Activated CD4-positive, alpha-beta T cell treated with anti-CD3 and anti-CD28 coated beads, Interleukin-2, amount 50 U/mL, for 16 hours (primary cell): ENCODE data around the gene CCDC30.

Source experiments
- DNase-seq: peaks from one replicate; pipeline ENCODE4 v3.0.0-alpha.2; 2020

Gene CCDC30

DNA sequence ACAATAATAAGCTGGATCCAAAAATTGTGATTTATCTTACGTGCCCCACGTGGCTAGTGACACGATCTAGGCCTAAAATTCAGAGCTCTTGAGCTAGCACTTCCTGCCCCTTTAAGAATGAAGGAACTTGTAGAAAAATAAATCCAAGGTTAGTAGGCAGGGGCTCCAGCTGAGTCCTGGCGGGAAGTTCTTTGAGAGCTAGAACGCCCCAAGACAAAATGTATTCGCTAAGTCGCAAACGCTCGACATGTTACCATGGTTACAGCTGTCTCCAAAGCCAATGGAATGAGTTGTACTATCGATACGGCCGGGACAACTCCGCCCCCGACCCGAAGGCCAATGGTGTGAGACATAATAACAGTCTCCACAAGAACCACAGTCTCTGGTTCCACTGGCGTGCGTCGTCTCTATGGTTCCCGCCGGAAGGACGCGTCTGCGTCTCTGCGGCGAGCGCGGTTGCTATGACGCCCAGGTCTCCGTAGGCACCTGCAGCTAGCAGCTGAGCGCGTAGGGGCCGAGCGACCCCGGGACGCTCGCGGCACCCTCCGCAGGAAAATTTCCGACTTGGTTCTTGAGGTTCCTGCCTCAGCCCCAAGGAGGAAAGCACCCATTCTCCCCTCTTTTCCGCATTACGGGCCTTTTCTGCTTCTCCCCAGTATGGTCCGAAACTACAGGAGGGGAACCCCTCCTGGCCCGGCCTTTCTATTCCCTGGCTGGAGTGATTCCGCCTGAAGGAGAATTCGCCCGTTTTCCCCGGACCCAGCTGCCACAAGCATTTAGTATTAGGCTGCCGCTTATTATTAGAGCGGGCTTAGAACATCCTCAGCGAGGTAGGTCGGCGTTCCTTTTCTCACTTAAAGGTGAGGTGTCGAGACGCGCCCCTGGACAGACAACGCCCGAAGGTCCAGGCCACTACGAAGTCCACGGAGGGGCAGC is at the start of gene CCDC30:
Gene CCDC30 (plus strand): TSS at position 459 of the 936 bp plus-strand sequence. CDS start 17,266 bp downstream, outside the sequence.
- DNase-seq = peak; percentile 98

DNA sequence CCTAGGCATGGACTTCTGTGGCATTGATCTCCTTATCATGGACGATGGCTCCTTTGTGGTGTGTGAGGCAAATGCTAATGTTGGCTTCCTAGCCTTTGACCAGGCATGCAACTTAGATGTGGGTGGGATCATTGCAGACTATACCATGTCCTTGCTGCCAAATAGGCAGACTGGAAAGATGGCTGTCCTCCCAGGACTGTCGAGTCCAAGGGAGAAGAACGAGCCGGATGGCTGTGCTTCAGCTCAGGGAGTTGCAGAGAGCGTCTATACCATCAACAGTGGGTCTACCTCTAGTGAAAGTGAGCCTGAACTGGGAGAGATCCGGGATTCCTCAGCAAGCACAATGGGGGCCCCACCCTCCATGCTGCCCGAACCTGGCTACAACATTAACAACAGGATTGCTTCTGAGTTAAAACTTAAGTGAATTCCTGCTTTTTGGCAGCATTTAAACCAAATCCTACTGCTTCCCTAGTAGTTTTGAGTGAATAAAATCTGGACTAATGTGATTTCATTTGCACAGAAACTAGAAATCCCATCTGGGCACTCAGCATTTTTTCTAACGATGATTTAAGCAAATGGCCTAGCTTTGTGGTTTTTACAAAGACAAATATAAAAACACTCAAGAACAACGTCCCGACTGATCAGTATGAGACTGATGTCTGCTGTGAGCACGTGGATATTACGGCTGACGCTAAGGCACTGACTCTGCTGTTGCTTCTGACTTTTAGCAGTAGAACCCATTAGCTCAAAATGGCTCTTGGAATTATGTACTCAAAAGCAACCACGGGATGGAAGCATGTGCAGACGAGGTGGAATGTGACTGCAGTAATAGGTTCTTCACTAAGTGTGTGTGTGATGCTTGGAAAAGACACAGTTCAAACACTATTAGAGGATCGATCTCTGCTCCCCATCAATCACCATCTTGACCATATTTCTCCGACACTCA is 48.3 kb upstream of the CCDC30 start:
- no peak for DNase-seq

DNA sequence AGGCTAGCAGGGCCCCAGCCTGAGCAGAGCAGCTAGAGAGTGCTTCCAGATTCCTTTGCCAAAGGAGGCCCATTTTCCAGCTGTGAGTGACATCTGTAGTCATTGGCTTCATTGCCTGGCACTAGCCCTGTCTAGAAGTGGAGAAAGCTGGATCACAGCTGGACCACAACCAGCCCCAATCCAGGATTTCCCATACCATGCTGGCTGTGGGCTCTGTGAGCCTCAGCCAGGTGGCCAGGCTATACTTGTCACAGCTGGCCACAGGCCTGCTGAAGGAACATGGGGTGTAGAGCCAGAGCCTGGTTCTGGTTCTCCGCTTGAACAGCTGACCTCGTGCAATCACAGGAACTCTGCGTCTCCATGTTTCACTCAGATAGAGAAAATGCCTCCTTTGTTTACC is 45.9 kb upstream of the CCDC30 start:
- DNase-seq = no peak

DNA sequence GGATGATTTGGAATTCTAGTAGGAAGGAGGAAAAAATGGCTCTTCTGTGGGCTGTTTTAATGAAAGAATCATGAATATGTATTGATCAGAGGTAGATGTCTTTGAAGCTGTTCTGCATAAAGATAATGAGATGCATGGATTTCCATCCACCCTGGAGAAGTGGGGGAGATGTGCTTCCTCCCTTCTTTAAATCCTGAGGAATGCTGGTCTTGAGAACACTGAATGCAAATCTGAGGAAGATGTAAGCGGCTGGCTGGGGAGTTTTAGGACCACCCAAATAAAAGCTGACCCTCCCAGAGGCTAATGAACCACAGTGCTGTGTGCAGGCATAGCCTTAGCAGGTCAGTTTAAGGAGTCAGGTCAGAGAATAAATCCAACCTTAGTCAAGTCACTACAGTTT is 44.6 kb upstream of the CCDC30 start:
- no peak for DNase-seq

DNA sequence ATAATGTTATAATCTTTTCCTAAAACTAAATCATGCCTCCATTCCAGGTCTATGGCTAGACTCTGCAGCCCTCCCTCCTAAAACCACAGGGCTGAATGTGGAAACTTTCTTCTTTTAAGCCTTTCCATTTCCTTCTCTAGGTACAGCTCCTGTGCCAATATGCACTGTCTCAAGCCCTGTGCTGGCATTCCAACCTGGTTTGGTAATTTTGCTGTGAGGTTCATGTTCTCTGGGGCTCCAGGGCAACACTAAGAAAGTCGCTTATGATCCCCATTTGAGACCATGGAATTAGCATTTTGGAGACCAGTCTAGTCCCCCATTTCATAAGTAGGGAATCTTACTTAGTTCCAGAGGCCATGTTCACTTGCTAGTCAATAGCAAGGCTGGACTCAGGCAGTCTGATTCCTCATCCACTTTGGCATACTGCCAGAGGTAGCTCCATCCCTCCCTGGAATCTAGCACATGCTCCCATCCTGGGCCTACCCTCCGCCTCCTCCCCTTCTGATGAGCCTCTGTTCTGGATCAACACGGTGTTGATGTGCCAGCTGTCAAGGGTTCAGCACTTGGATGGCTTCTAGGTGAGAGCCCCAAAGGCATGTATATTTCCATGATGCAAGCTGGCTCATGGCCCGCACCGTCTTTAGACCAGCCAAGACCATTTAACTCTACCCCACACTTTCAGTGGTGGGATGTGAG is 43.8 kb upstream of the CCDC30 start:
- no peak for DNase-seq

DNA sequence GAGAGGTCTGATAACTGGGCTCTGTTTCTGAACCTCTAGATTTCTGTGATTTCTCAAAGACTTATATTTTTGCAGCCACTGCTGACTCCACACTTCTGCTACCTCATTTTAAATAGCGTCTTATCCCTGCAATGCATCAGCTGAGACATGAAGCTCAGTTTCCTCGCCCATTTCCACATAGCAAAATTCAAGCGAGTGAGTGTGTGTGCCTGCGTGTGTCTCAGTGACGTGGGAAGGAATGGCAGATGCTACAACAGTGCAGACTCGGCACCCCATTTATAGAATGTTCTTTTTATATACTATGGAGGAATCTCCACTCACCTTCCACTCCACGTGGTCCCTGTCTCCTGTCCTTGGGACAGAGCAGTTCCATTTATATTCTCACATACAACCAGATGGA is 43.0 kb upstream of the CCDC30 start:
- no peak for DNase-seq

DNA sequence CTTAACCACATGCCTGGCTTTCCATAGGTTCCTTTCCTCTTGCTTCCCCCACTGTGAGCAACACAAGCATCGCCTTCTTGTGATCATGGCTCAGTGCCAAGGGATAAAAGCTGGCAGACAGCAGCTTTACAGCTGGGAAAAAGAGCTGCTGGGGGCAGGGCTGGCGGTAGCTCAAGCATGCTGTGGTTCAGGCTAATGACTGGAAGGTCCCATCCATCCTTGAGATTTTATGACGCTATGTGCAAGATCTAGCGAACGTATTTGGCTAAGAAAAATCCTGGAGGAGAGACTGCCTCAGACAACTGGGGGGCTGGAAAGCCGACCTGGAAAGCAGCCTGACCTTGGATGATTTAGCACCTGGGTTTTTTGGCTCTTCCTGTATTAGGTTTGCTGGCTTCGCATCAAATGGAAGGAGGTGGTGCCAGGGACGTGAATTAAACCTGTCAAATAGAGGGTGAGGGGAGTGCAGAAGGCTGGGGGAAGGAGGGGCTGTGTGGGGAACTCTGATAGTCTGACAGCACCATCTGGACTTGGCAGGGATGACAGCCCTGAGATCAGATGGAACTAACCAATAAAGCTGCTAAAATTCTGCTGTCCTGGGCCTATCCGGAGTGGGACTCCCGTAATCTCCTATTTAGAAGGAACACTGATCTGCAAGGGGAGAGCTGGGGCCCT is 42.0 kb upstream of the CCDC30 start:
- DNase-seq = no peak

DNA sequence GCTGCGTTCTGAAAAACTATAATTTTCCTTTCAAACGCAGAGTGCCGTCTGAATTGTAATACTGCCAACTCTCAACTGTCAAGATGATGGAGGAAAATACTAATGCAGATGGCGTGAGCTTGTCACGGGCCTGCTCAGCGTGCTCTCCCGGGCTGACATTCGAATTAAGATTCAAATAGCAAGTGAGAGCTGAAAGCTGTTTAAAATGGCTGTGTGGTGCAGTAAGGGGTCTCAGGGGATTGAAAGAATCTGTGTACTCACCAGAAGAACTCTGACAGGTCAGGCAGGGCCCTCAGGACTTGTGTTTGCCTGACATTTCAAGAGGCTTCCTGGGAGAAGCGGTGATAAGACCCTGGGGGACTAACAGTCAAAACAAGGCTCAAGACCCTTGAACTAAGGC is 40.3 kb upstream of the CCDC30 start:
- DNase-seq = no peak

DNA sequence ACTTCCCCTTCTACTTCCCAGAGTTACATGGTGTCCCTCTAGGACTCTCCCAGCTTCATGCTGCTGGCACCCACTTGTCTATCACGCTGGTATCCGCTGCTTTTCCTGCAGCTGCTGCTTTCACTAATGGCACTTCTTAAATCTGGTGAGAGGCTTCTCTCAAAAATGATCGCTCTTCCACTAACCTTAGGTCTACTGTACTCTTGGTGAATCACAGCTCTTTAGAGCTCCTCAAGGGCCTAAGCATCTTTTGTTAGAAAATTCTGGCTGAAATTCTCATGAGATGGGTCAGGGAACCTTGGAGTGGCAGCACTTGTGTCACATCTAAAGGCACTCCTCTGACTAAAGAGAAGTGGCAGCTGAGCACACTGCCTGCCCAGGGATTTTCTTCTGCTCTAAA is 39.4 kb upstream of the CCDC30 start:
- no peak for DNase-seq

DNA sequence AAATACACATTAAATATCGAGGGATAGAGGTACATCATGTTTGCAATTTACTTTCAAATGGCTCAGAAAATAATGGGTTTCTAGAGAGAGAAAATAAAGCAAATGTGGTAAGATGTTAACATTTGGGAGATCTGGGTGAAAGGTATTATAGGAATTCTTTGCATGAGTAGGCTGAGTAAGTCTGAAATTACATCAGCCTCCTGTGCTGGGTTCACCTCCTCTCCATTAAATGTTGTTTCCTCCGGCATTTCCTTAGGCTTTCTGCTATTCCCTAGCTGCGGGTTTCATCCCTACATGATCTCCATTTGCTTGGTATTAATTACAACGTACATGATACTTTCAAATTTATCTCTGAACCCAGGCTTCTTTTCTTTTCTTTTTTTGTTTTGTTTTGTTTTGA is 38.9 kb upstream of the CCDC30 start:
- DNase-seq = no peak

DNA sequence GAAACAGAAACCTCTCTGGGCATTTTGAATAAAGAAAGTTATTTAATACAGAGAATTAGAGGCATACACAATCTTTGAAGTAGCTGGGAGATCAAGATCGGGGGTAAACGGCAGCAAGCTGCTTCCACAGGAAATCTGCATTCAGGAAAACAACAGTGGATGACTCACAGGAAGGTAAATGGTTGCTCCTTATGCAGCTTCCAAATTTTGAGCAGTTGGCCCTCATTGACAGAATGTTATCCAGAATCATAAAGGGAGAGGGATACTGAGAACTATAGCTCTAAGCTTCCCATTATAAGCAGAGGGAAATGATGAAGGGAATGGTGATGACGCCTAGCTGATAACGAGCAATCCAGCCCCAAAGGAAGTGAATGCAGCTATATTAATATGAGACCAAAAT is 35.8 kb upstream of the CCDC30 start:
- no peak for DNase-seq

DNA sequence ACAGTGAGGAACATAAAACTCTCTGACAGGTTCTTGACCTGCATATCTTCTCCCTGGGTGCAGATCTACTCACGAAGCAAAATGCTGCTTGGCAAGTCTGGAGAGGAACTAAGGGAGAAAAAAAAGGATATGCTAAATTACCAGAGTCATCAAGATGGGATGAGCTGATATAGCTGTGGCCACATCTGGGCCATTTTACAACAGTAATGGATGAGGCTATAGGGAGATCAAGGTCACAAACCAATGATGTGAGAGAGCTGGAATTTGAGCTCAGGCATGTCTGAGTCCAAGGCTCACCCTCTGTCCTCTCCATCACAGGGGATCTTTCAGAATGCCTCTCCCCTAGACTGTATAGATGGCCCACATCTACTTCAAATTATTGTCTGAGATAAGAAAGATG is 33.5 kb upstream of the CCDC30 start:
- no peak for DNase-seq

DNA sequence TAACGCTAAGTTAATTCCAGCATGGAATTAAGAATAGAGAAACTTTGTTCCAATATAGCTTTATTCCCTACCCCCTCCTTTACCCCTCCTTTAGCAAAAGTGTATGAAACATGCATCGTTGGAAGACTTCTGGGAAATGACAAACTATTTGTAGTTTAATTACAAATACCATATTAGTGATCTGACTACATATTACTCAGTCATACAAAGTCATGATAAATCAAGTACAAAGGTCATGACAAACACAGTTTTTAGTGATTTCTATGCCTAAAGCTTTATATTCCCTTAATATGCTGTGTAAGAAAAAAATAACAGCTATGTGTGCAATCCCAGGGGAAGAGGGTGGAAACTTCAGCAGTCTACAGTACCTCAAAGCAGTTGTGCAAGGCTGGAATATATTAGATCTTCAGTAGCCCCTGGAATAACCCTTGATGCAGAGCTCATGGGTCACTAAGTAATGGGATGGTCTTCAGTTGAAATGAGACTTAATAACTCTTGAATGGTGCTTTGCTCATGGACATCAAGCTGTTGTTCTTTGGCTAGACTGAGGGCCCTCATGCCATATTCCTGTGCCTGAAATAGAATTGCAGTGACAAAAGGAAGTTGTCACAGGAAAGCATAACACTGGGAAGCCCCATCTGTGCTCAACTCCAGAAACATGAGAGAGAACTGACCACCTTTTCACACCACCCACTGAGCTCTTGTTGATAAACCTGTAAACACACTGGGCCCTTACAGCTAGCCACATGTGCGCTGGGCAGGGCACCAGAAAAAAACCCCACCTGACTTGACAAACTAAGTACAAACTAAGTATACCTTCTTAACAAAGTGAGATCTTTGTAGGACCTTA is 32.6 kb upstream of the CCDC30 start:
- DNase-seq = no peak

DNA sequence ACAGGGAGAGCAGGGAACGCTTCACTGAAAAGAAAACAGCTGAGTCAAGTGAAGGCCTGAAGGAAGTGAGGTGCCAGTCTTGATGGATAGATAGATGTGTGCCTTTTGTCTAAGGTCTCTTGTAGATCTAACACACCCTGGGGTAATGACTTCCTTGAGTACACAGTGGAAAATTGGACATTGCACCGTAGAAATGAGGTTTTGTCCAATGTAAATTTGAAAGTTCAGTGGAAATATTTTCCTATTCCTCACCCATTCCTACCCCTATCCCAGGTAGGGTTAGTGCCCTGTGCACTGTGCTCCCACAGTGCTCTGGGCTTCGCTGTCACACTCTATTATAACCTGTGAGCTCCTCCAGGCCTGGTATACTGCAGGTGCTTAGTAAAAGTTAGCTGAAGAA is 31.6 kb upstream of the CCDC30 start:
- DNase-seq = no peak

DNA sequence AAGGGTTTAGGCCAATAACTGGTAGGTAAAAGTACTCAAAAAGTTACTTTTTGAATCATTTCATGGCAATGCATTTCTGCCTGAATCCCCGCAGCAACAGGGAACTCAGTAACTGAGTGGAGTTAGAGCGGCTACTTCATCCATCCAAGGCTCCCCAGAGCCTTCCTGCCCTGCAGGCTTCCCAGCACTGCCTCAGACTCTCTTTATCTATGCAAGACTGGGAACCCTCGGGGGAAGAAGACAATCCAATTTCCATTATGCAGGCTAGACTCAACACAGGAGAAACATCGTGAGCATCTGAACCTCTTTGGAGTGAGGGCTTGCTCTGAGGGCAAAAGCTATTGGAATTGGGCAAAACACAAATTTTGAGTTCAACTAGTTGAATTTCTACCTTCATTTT is 30.4 kb upstream of the CCDC30 start:
- DNase-seq = no peak

DNA sequence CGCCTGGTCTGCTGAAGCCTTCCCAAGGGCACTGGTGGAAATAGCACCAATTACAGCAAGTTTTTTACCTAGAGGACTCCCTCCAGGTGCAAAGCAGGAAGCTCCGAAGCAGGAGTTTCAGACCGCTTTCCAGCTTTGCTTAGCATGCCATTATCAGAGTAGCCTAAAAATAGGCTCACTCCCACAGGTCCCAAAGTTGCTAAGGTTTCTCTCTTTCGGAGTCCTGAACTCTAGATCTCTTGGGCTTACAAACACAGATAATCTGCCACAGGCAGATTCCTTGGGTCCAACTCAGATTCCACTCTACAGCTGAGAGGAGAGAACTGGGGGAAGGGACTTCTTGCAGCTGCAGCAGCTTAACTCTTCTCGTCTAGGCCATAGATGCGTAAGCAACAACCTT is 29.7 kb upstream of the CCDC30 start:
- DNase-seq = no peak

DNA sequence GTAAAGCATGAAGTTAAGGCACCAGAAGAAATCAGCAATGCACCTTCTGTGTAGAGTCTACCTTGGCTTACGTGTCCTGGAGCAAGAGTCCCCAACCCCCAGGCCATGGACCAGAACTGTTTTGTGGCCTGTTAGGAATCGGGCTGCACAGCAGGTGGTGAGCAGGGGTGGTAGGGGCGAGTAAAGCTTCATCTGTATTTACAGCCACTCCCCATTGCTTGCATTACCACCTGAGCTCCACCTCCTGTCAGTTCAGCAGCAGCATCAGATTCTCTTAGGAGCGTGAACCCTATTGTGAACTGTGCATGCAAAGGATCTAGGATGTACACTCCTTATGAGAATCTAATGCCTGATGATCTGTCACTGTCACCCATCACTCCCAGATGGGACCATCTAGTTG is 28.7 kb upstream of the CCDC30 start:
- no peak for DNase-seq

DNA sequence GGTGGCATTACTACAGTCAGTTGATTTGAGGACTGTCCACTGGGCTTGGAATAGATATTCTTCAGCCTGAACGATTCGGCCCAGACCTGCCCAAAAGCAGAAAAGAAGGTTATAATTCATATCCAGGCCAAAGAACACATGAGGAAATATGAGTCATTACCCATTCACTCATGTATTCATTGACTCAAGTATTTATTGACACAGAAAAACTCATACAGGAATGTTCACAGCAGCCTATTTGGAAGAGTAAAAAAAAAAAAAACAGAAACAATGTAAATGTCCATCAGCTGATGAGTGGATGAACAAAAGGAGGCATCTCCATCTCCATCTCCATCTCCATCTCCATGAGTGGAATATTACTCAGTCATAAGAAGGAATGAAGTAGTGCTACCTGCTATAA is 23.1 kb upstream of the CCDC30 start:
- DNase-seq = no peak

DNA sequence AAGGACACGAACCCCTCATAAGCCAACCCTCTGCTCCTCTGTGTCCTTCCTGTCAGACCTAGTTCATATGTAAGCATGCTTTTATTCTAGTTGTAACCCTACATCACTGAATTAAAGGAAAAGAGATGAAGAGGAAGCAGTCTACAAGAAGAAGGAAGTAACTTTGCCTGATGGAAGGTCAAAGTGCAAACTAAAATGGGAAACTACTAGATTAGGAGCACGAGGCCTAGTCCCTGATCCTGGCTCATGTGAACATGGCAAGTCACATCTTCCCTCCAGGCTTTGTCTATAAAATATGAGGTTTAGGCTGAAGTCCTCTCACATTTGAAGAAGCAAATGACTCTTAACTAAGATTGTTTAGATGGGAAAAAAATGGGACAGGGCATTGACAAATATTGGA is 20.4 kb upstream of the CCDC30 start:
- DNase-seq = no peak

DNA sequence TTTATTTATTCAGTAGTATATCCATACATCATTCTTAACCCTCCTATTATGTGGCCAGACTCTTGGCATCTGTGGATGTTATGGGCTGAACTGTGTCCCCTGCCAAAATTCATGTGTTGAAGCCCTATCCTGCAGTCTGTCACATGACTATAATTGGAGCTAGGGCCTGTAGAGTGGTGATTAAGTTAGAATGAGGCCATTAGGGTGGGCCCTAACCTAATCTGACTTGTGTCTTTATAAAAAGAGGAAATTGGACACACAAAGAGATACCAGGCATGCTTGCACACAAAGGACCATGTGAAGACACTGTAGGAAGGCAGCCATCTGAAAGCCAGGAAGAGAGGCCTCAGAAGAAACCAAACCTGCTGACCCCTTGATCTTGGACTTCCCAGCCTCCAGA is 13.8 kb upstream of the CCDC30 start:
- no peak for DNase-seq

DNA sequence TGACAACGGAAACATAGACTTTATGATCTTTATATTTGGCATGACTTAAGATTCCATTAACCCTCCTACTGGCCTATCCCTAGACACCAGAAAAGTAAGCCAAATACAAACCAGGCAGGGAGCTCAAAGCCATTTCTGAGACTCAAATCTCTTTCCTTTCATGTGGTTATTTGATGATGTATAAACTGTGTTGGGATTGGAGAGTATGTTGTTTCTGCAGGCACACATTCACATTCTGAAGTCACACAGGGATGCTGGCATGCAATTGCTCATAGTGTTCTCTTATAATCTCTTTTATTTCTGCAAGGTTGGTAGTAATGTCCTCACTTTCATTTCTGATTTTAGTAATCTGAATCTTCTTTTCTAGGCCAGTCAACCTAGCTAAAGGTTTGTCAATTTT is 13.0 kb upstream of the CCDC30 start:
- DNase-seq = peak; percentile 59

DNA sequence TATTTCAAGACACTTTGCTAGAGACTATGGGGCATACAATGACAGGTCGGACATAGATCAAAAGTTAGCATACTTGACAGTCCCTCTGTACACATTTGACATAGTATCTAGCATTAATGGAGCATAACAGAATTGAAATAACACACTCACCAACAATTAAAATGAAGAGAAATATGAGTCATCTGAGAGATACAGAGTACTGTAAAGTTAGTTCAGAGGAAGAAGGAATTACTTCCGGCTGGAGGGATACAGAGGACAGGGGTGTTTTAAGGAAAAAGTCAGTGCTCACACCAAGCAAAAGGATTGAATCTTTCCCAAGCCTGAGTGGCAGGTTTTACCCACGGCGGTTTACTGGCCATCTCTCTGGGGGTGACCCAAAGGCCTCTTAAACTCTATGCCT is 9.7 kb upstream of the CCDC30 start:
- DNase-seq = no peak
